ENCODE data around the gene KCTD8. TPM values are rescaled to one million over a fixed set of nuclear protein-coding genes. Genes with fewer than 3 reads are reported as not detected.
A peak's percentile ranks its signal among the peaks of the same experiment; 100 is the strongest.

KCTD8 gene
- total and polyA plus RNA-seq, 12 donors: 0.24 to 2.0 (median 0.61) TPM; not detected in 3

- no peaks in the 10 kb centered on the region for H3K36me3 ChIP-seq (replicated peaks in 1 of 2)
- 46 to 52% (median 48%) methylated on average over 1 of the region's 1 CpG for WGBS, 4 donors
- no peak overlapping the region for H3K27ac ChIP-seq
- no peak for TF ChIP-seq POLR2A (IDR thresholded peaks at IDR 0.05)
- TF ChIP-seq CTCF (IDR thresholded peaks at IDR 0.05): no peak
- no peaks in the 10 kb centered on the region for H3K27me3 ChIP-seq
- DNase-seq: no peak
- H3K4me3 ChIP-seq: no peak overlapping the region
- no peaks in the 10 kb centered on the region for H3K9me3 ChIP-seq (replicated peaks in 1 of 3)
- intact Hi-C loops (cut with DNase I): no loop called here
- no peaks in the 10 kb centered on the region for H3K4me1 ChIP-seq (replicated peaks in 1 of 2)
These were observed 301.0 kb downstream of the KCTD8 start for GRCh38 chr4:44147571-44148075.

GRCh38 chr4:44146516-44146915 is 302.1 kb downstream of the KCTD8 start:
- DNase-seq: no peak
- no peaks in the 10 kb centered on the region for H3K27me3 ChIP-seq
- WGBS, 4 donors: 86 to 96% (median 87%) methylated on average over 1 of the region's 1 CpG
- H3K4me3 ChIP-seq: no peak overlapping the region
- no peak overlapping the region for H3K27ac ChIP-seq
- H3K4me1 ChIP-seq (replicated peaks in 1 of 2): no peaks in the 10 kb centered on the region
- TF ChIP-seq POLR2A (IDR thresholded peaks at IDR 0.05): no peak
- TF ChIP-seq CTCF (IDR thresholded peaks at IDR 0.05): no peak
- H3K36me3 ChIP-seq (replicated peaks in 1 of 2): no peaks in the 10 kb centered on the region
- intact Hi-C loops (cut with DNase I): no loop called here
- H3K9me3 ChIP-seq (replicated peaks in 1 of 3): no peaks in the 10 kb centered on the region

GRCh38 chr4:44145868-44146267 is 302.7 kb downstream of the KCTD8 start:
- Histone ChIP-seq H3K27ac (no peak overlapping the region), H3K4me1 (replicated peaks in 1 of 2) (no peaks in the 10 kb centered on the region), H3K4me3 (no peak overlapping the region), H3K27me3 (no peaks in the 10 kb centered on the region), H3K9me3 (replicated peaks in 1 of 3) (no peaks in the 10 kb centered on the region), H3K36me3 (replicated peaks in 1 of 2) (no peaks in the 10 kb centered on the region)
- no peak for TF ChIP-seq CTCF (IDR thresholded peaks at IDR 0.05)
- no peak for TF ChIP-seq POLR2A (IDR thresholded peaks at IDR 0.05)
- intact Hi-C loops (cut with DNase I): no loop called here
- DNase-seq: no peak

GRCh38 chr4:44132526-44132925 is 316.1 kb downstream of the KCTD8 start:
- TF ChIP-seq CTCF (IDR thresholded peaks at IDR 0.05) (no peak), POLR2A (IDR thresholded peaks at IDR 0.05) (no peak)
- intact Hi-C loops (cut with DNase I): no loop called here
- H3K4me1 ChIP-seq (replicated peaks in 1 of 2): peaks cover 6 to 13% of the 10 kb centered on the region in 2 donors
- DNase-seq: peak in 2 of 7 donors; percentile 9 to 16
- no peaks in the 10 kb centered on the region for H3K36me3 ChIP-seq (replicated peaks in 1 of 2)
- H3K9me3 ChIP-seq (replicated peaks in 1 of 3): no peaks in the 10 kb centered on the region
- H3K27ac ChIP-seq: no peak overlapping the region
- H3K4me3 ChIP-seq: no peak overlapping the region
- 77 to 100% (median 86%) methylated on average over 1 of the region's 1 CpG for WGBS, 4 donors
- H3K27me3 ChIP-seq: no peaks in the 10 kb centered on the region

Other genes starting within 250 kb of the KCTD8 start
- under 1 TPM in 1 of 9 donors, not detected in 8; 0.72 TPM for gene YIPF7, start 202.8 kb upstream of the KCTD8 start, total RNA-seq
- gene YIPF7, start 202.8 kb upstream of the KCTD8 start, polyA plus RNA-seq: under 1 TPM in 1 of 3 donors, not detected in 2; 0.07 TPM
- 10 to 100 TPM; 12.9 to 25.5 (median 21.0) TPM for gene GUF1, start 229.6 kb upstream of the KCTD8 start, total RNA-seq
- 10 to 100 TPM; 11.6 to 35.5 (median 12.3) TPM for gene GUF1, start 229.6 kb upstream of the KCTD8 start, polyA plus RNA-seq

All from adrenal gland (tissue), 12 donors.